ENCODE results near the gene ALB. TPM values are rescaled to one million over a fixed set of nuclear protein-coding genes. Genes with fewer than 3 reads are reported as not detected.

The ALB gene
- total RNA-seq, 1 experiment from 2014 or later = 23.4 TPM

- TF ChIP-seq, protein P1, sequence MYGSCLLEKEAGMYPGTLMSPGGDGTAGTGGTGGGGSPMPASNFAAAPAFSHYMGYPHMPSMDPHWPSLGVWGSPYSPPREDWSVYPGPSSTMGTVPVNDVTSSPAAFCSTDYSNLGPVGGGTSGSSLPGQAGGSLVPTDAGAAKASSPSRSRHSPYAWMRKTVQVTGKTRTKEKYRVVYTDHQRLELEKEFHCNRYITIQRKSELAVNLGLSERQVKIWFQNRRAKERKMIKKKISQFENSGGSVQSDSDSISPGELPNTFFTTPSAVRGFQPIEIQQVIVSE (CRISPR knock-in tag; IDR thresholded peaks at IDR 0.05; ENCODE audit: borderline replicate concordance) = no peak
- TF ChIP-seq MXD4 (CRISPR knock-in tag; IDR thresholded peaks at IDR 0.05; ENCODE audit: borderline replicate concordance) = no peak
- TF ChIP-seq, protein P2, sequence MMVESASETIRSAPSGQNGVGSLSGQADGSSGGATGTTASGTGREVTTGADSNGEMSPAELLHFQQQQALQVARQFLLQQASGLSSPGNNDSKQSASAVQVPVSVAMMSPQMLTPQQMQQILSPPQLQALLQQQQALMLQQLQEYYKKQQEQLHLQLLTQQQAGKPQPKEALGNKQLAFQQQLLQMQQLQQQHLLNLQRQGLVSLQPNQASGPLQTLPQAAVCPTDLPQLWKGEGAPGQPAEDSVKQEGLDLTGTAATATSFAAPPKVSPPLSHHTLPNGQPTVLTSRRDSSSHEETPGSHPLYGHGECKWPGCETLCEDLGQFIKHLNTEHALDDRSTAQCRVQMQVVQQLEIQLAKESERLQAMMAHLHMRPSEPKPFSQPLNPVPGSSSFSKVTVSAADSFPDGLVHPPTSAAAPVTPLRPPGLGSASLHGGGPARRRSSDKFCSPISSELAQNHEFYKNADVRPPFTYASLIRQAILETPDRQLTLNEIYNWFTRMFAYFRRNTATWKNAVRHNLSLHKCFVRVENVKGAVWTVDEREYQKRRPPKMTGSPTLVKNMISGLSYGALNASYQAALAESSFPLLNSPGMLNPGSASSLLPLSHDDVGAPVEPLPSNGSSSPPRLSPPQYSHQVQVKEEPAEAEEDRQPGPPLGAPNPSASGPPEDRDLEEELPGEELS (CRISPR knock-in tag; IDR thresholded peaks at IDR 0.05) = no peak
- TF ChIP-seq MYBL2 (CRISPR knock-in tag; IDR thresholded peaks at IDR 0.05) = no peak
- TF ChIP-seq E2F1 (CRISPR knock-in tag; IDR thresholded peaks at IDR 0.05) = no peak
- no peak for TF ChIP-seq NFE2L1 (CRISPR knock-in tag; IDR thresholded peaks at IDR 0.05)
- TF ChIP-seq, protein P3, sequence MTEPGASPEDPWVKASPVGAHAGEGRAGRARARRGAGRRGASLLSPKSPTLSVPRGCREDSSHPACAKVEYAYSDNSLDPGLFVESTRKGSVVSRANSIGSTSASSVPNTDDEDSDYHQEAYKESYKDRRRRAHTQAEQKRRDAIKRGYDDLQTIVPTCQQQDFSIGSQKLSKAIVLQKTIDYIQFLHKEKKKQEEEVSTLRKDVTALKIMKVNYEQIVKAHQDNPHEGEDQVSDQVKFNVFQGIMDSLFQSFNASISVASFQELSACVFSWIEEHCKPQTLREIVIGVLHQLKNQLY (CRISPR knock-in tag; IDR thresholded peaks at IDR 0.05) = no peak
These were observed 32.8 kb downstream of the ALB start (continued) for GRCh38 chr4:73436674-73437557.

- Mint-ChIP-seq H3K27ac (no peak overlapping the region), H3K36me3 (no peaks in the 10 kb centered on the region), H3K9me3 (no peaks in the 10 kb centered on the region), H3K4me1 (no peaks in the 10 kb centered on the region), H3K4me3 (no peak overlapping the region), H3K27me3 (ENCODE audit: low read depth) (no peaks in the 10 kb centered on the region)
- POLR2A ChIA-PET = no interaction called here
- CTCF ChIA-PET = interaction anchor here (1.0 to 2.3 kb wide), 2 partner anchors 7 to 9 kb away, joined by 4 to 8 read pairs; no protein-coding TSS in a partner anchor
- no peak for ATAC-seq
- TF ChIP-seq NR2C2 (CRISPR knock-in tag; IDR thresholded peaks at IDR 0.05) (no peak), E2F1 (CRISPR knock-in tag; IDR thresholded peaks at IDR 0.05) (no peak), ZNF416 (CRISPR knock-in tag; IDR thresholded peaks at IDR 0.05) (no peak), CBFB (CRISPR knock-in tag; IDR thresholded peaks at IDR 0.05; ENCODE audit: low read depth) (no peak), FOXP1 (CRISPR knock-in tag; IDR thresholded peaks at IDR 0.05; ENCODE audit: borderline replicate concordance) (no peak), ZBTB43 (CRISPR knock-in tag; IDR thresholded peaks at IDR 0.05) (no peak), OVOL2 (CRISPR knock-in tag; IDR thresholded peaks at IDR 0.05; ENCODE audit: borderline replicate concordance) (no peak), HMGA2 (CRISPR knock-in tag; IDR thresholded peaks at IDR 0.05) (no peak), E2F4 (CRISPR knock-in tag; IDR thresholded peaks at IDR 0.05; ENCODE audit: borderline replicate concordance, low read depth) (no peak)
- TF ChIP-seq, protein P4, sequence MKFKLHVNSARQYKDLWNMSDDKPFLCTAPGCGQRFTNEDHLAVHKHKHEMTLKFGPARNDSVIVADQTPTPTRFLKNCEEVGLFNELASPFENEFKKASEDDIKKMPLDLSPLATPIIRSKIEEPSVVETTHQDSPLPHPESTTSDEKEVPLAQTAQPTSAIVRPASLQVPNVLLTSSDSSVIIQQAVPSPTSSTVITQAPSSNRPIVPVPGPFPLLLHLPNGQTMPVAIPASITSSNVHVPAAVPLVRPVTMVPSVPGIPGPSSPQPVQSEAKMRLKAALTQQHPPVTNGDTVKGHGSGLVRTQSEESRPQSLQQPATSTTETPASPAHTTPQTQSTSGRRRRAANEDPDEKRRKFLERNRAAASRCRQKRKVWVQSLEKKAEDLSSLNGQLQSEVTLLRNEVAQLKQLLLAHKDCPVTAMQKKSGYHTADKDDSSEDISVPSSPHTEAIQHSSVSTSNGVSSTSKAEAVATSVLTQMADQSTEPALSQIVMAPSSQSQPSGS (CRISPR knock-in tag; IDR thresholded peaks at IDR 0.05; ENCODE audit: borderline replicate concordance, low read depth) = no peak
- TF ChIP-seq, protein P5, sequence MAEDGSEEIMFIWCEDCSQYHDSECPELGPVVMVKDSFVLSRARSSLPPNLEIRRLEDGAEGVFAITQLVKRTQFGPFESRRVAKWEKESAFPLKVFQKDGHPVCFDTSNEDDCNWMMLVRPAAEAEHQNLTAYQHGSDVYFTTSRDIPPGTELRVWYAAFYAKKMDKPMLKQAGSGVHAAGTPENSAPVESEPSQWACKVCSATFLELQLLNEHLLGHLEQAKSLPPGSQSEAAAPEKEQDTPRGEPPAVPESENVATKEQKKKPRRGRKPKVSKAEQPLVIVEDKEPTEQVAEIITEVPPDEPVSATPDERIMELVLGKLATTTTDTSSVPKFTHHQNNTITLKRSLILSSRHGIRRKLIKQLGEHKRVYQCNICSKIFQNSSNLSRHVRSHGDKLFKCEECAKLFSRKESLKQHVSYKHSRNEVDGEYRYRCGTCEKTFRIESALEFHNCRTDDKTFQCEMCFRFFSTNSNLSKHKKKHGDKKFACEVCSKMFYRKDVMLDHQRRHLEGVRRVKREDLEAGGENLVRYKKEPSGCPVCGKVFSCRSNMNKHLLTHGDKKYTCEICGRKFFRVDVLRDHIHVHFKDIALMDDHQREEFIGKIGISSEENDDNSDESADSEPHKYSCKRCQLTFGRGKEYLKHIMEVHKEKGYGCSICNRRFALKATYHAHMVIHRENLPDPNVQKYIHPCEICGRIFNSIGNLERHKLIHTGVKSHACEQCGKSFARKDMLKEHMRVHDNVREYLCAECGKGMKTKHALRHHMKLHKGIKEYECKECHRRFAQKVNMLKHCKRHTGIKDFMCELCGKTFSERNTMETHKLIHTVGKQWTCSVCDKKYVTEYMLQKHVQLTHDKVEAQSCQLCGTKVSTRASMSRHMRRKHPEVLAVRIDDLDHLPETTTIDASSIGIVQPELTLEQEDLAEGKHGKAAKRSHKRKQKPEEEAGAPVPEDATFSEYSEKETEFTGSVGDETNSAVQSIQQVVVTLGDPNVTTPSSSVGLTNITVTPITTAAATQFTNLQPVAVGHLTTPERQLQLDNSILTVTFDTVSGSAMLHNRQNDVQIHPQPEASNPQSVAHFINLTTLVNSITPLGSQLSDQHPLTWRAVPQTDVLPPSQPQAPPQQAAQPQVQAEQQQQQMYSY (CRISPR knock-in tag; IDR thresholded peaks at IDR 0.05) = no peak
- no peak for DNase-seq (ENCODE audit: low spot score)
These were observed 33.5 kb downstream of the ALB start for GRCh38 chr4:73437558-73437956.
